SK-N-SH (cell line): ENCODE data around the gene RNF212B. TPM values are rescaled to one million over a fixed set of nuclear protein-coding genes. Genes with fewer than 3 reads are reported as not detected.
A peak's percentile ranks its signal among the peaks of the same experiment; 100 is the strongest.

ENCODE experiments used
- CTCF ChIA-PET: fragments of 300-600, 350-600 bp; formaldehyde crosslinking; extraction: SDS; loops from one replicate; lab custom pipeline; 2021; lab: Yijun Ruan, JAX
- POLR2A ChIA-PET: fragments of 350-600 bp; sonication (Branson Sonifier 250); formaldehyde crosslinking; extraction: SDS; loops from one replicate; lab custom pipeline; 2020; ENCODE audit warnings: antibody characterized with exemption, inconsistent platforms; lab: Yijun Ruan, JAX
- DNase-seq: peaks from one replicate; pipeline ENCODE4 v3.0.0; 2012
- H2AFZ ChIP-seq: fragments of 200-600 bp; sonication (generic); 2 replicates; pipeline ENCODE4 v1.8.1; 2016; ENCODE audit warnings: antibody characterized with exemption, mild to moderate bottlenecking, low read depth
- H3F3A ChIP-seq: fragments of 200-600 bp; sonication (generic); replicated peaks from 2 replicates; pipeline ENCODE3; 2016; ENCODE audit warnings: antibody characterized with exemption, mild to moderate bottlenecking; ENCODE audit not compliant: insufficient read depth
- H3K27ac ChIP-seq, 2 experiments: fragments of 200-500 bp in 1 of 2; fragments of 200-600 bp in 1 of 2; sonication (Bioruptor generic) in 1 of 2; sonication (generic), shearing (Covaris generic) in 1 of 2; 2 replicates each; pipeline versions ENCODE4 v1.5.1 to v1.6.1; 2014 to 2016; ENCODE audit warnings: low read depth in 2 of 2, inconsistent platforms in 1 of 2, low read length in 1 of 2, mild to moderate bottlenecking in 1 of 2, mixed read lengths in 1 of 2
- H3K27me3 ChIP-seq: fragments of 200-600 bp; sonication (generic), shearing (Covaris generic); 2 replicates; pipeline ENCODE4 v1.6.1; 2016; ENCODE audit warnings: mixed run types; ENCODE audit not compliant: insufficient read depth
- H3K36me3 ChIP-seq, 2 experiments: fragments of 200-500 bp in 1 of 2; fragments of 200-600 bp in 1 of 2; sonication (Bioruptor generic) in 1 of 2; sonication (generic) in 1 of 2; replicated peaks in 1 of 2; 2 replicates each; pipeline versions ENCODE3 to v1.5.1; 2014 to 2016; ENCODE audit warnings: low read length in 1 of 2, mild to moderate bottlenecking in 1 of 2; ENCODE audit not compliant: insufficient read depth in 2 of 2, control insufficient read depth in 1 of 2
- H3K4me1 ChIP-seq, 2 experiments: fragments of 200-500 bp in 1 of 2; fragments of 200-600 bp in 1 of 2; sonication (Bioruptor generic) in 1 of 2; sonication (generic), shearing (Covaris generic) in 1 of 2; 2 replicates each; pipeline versions ENCODE4 v1.5.1 to v1.6.1; 2014 to 2016; ENCODE audit warnings: low read depth in 1 of 2, low read length in 1 of 2, mixed run types in 1 of 2; ENCODE audit not compliant: insufficient read depth in 2 of 2, control insufficient read depth in 1 of 2
- H3K4me2 ChIP-seq: fragments of 200-600 bp; sonication (generic), shearing (Covaris generic); 2 replicates; pipeline ENCODE4 v1.6.1; 2017; ENCODE audit warnings: mixed run types
- H3K4me3 ChIP-seq, 2 experiments: fragments of 200-500 bp in 1 of 2; fragments of 200-600 bp in 1 of 2; sonication (Bioruptor generic) in 1 of 2; sonication (generic), shearing (Covaris generic) in 1 of 2; 2 replicates each; pipeline versions ENCODE4 v1.5.1 to v1.8.1; 2014 to 2016; ENCODE audit warnings: low read depth in 2 of 2, inconsistent platforms in 1 of 2, low read length in 1 of 2, mild to moderate bottlenecking in 1 of 2, mixed read lengths in 1 of 2, moderate library complexity in 1 of 2
- H3K79me2 ChIP-seq: fragments of 200-600 bp; sonication (generic); 2 replicates; pipeline ENCODE4 v1.8.1; 2017; ENCODE audit warnings: mild to moderate bottlenecking; ENCODE audit not compliant: insufficient read depth
- H3K9ac ChIP-seq: fragments of 200-600 bp; sonication (generic); 2 replicates; pipeline ENCODE4 v1.6.1; 2017; ENCODE audit warnings: mixed run types
- H3K9me2 ChIP-seq: fragments of 200-600 bp; sonication (generic); 2 replicates; pipeline ENCODE4 v1.6.1; 2017; ENCODE audit warnings: mixed run types
- H3K9me3 ChIP-seq: fragments of 200-600 bp; sonication (generic); 2 replicates; pipeline ENCODE4 v1.6.1; 2017; ENCODE audit warnings: mixed run types, mild to moderate bottlenecking, moderate library complexity
- H4K20me1 ChIP-seq: fragments of 200-600 bp; sonication (generic); 2 replicates; pipeline ENCODE4 v1.6.1; 2017; ENCODE audit warnings: mild to moderate bottlenecking, mixed run types; ENCODE audit not compliant: insufficient read depth
- ELF1 ChIP-seq: IDR thresholded peaks from 2 replicates; pipeline ENCODE4 v1.4.0; 2012
- EZH2phosphoT487 ChIP-seq: fragments of 200-600 bp; sonication (generic); IDR thresholded peaks from 2 replicates; pipeline ENCODE4 v1.6.1; 2017; ENCODE audit warnings: low read depth, mixed run types, mild to moderate bottlenecking, antibody characterized with exemption, moderate library complexity, borderline replicate concordance
- FOSL2 ChIP-seq: IDR thresholded peaks from 2 replicates; pipeline ENCODE4 v1.4.0; 2012; ENCODE audit warnings: low read depth, mild to moderate bottlenecking, moderate library complexity, borderline replicate concordance
- GABPA ChIP-seq: IDR thresholded peaks from 2 replicates; pipeline ENCODE4 v1.4.0; 2012; ENCODE audit warnings: low read depth, mild to moderate bottlenecking
- GATA2 ChIP-seq: sonication (generic); formaldehyde crosslinking; IDR thresholded peaks from 2 replicates; pipeline ENCODE4 v1.5.0; 2020; ENCODE audit warnings: mild to moderate bottlenecking, missing genetic modification reagents
- RCOR1 ChIP-seq: fragments of 150-350 bp; IDR thresholded peaks from 2 replicates; pipeline ENCODE4 v1.6.1; 2017; ENCODE audit warnings: antibody characterized with exemption, low read length
- RFX5 ChIP-seq: IDR thresholded peaks from 2 replicates; pipeline ENCODE4 v1.6.1; 2012; ENCODE audit warnings: mild to moderate bottlenecking, improper control_type of control experiment, low read length
- TCF12 ChIP-seq: IDR thresholded peaks from 2 replicates; pipeline ENCODE4 v1.4.0; 2012
- TEAD4 ChIP-seq: IDR thresholded peaks from 2 replicates; pipeline ENCODE4 v1.4.0; 2012; ENCODE audit warnings: mild to moderate bottlenecking, borderline replicate concordance; ENCODE audit not compliant: insufficient read depth
- YY1 ChIP-seq: IDR thresholded peaks from 2 replicates; pipeline ENCODE4 v1.4.0; 2012; ENCODE audit warnings: low read depth, mild to moderate bottlenecking
- WGBS: methylation state at CpG from one replicate; pipeline ENCODE4 v1.1.6; 2017; ENCODE audit warnings: low lambda C conversion rate; 5-methylcytosine and 5-hydroxymethylcytosine counted together
- polyA plus RNA-seq, 3 experiments: library from polyadenylated mRNA; depleted of rRNA; stranded (reverse); fragments of >200 nt; gene quantifications; 2 replicates each; pipeline ENCODE4 v1.2.3, GENCODE V29; 2012
- TF ChIP-seq, protein P1 (sequence below): fragments of 150-350 bp; IDR thresholded peaks from 2 replicates; pipeline ENCODE4 v1.6.1; 2016; ENCODE audit warnings: mild to moderate bottlenecking, low read depth, low read length
- TF ChIP-seq, protein P2 (sequence below): IDR thresholded peaks from 2 replicates; pipeline ENCODE4 v1.4.0; 2012; ENCODE audit warnings: low read depth, borderline replicate concordance
- TF ChIP-seq, protein P3 (sequence below): IDR thresholded peaks from 2 replicates; pipeline ENCODE4; 2012

The RNF212B gene
- polyA plus RNA-seq, 1 of the 3 experiments (the other 2 are of a cell fraction) = not detected

DNA sequence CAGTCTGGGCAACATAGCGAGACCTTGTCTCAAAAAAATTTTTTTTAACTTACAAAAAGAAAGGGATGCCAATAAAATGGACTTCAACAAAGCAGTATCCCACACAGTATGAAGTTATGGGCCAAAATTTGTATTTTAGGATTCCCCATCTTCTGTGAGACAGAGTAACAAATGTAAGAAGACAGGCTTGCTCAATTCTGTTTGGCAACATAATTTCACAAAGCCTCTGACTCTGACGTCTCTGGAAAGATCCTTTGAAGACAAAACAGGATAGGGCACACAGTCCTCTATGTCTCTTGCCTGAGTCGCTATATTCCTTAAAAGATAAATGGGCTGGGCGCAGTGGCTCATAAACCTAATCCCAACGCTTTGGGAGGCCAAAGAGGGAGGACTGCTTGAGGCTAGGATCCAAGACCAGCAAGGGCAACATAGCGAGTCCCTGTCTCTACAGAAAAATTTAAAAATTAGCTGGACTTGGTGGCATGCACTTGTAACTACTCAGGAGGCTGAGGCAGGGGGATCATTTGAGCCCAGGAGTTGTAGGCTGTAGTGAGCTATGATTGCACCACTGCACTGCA lies 49.3 kb downstream of the RNF212B start:
- 70% methylated on average over 6 of the region's 6 CpGs for WGBS
- TF ChIP-seq FOSL2 = no peak
- TF ChIP-seq YY1 = no peak
- TF ChIP-seq, protein P1, sequence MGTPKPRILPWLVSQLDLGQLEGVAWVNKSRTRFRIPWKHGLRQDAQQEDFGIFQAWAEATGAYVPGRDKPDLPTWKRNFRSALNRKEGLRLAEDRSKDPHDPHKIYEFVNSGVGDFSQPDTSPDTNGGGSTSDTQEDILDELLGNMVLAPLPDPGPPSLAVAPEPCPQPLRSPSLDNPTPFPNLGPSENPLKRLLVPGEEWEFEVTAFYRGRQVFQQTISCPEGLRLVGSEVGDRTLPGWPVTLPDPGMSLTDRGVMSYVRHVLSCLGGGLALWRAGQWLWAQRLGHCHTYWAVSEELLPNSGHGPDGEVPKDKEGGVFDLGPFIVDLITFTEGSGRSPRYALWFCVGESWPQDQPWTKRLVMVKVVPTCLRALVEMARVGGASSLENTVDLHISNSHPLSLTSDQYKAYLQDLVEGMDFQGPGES = no peak
- TF ChIP-seq GABPA = no peak
- TF ChIP-seq RFX5 = no peak
- TF ChIP-seq, protein P2, sequence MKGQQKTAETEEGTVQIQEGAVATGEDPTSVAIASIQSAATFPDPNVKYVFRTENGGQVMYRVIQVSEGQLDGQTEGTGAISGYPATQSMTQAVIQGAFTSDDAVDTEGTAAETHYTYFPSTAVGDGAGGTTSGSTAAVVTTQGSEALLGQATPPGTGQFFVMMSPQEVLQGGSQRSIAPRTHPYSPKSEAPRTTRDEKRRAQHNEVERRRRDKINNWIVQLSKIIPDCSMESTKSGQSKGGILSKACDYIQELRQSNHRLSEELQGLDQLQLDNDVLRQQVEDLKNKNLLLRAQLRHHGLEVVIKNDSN = no peak
- TF ChIP-seq GATA2 (CRISPR knock-in tag) = no peak
- TF ChIP-seq TEAD4 = no peak
- no peak for TF ChIP-seq TCF12
- no peak for TF ChIP-seq EZH2phosphoT487
- TF ChIP-seq, protein P3, sequence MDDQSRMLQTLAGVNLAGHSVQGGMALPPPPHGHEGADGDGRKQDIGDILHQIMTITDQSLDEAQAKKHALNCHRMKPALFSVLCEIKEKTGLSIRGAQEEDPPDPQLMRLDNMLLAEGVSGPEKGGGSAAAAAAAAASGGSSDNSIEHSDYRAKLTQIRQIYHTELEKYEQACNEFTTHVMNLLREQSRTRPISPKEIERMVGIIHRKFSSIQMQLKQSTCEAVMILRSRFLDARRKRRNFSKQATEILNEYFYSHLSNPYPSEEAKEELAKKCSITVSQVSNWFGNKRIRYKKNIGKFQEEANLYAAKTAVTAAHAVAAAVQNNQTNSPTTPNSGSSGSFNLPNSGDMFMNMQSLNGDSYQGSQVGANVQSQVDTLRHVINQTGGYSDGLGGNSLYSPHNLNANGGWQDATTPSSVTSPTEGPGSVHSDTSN = no peak
- no peak for TF ChIP-seq RCOR1
- no peak for TF ChIP-seq ELF1
- Histone ChIP-seq H3K79me2 (peaks cover 20% of the 10 kb centered on the region; the same call in 1 of the 2 replicates), H3K4me3 (peak overlapping the region; percentile 73 to 89), H4K20me1 (no peaks in the 10 kb centered on the region), H3K9me3 (no peaks in the 10 kb centered on the region), H3K27me3 (no peaks in the 10 kb centered on the region), H2AFZ (peak overlapping the region; percentile 87), H3K4me1 (peaks cover 8 to 10% of the 10 kb centered on the region in 2 experiments; a peak in 3 of 4 replicates), H3K36me3 (no peaks in the 10 kb centered on the region), H3K27ac (peak overlapping the region; percentile 86 to 92), H3K9ac (peak overlapping the region; percentile 74), H3F3A (peaks cover 10% of the 10 kb centered on the region), H3K4me2 (peak overlapping the region; percentile 83), H3K9me2 (no peaks in the 10 kb centered on the region)
- ChIA-PET POLR2A (interaction anchor here (0.8 to 2.2 kb wide), 4 partner anchors 9 to 192 kb away, joined by 4 to 13 read pairs (median 6); partner anchors contain the start of genes ACIN1, C14orf119 and PABPN1), CTCF (interaction anchor here (1.2 to 2.5 kb wide), 7 partner anchors 8 to 272 kb away, joined by 3 to 16 read pairs (median 5); partner anchors contain the start of gene PPP1R3E)
- DNase-seq = no peak
